ENCODE measurements around the gene TSPAN33.

DNA sequence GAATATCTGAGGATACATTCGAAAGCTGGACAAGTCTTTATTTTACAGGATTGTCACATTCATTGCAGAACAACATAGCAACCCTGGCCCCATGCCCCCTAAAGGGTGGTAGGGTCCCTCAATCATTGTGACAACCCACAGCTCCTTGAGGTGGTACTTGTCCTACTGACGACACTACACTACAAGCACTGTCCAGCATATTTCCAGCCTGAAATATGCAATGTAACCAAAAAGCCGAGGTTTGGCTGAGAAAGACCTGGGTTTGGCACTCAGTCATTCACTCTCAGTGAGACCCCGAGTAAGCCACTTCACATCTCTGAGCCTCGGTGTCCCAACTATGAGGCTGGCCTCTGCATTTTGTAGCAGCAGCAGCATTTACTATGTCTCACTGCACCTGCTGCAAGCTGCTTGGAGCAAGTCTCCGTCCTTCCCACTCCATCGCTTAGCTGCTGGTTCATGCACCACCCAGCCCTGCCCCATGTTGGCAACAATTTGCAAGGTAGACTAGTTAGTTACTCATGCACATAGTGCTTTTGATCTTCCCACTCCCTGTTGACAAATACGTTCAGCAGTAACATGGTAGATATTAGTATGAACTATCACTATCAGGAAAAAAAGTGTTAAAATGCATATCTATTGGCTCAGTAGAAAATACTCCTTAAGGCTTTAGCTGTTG is 46.0 kb upstream of the TSPAN33 start:
- TF ChIP-seq POLR2A (conservative IDR thresholded peaks at IDR 0.05) (no peak), CTCF (IDR thresholded peaks at IDR 0.05 in 2 of 3, conservative IDR thresholded peaks at IDR 0.05 in 1 of 3; ENCODE audit: insufficient read depth in 2 of 3, low read depth in 1 of 3, low read length in 3 of 3) (no peak), GTF2A2 (tag; IDR thresholded peaks at IDR 0.05) (no peak), ZFPM2 (CRISPR knock-in tag; IDR thresholded peaks at IDR 0.05) (no peak)
- TF ChIP-seq, protein P1, sequence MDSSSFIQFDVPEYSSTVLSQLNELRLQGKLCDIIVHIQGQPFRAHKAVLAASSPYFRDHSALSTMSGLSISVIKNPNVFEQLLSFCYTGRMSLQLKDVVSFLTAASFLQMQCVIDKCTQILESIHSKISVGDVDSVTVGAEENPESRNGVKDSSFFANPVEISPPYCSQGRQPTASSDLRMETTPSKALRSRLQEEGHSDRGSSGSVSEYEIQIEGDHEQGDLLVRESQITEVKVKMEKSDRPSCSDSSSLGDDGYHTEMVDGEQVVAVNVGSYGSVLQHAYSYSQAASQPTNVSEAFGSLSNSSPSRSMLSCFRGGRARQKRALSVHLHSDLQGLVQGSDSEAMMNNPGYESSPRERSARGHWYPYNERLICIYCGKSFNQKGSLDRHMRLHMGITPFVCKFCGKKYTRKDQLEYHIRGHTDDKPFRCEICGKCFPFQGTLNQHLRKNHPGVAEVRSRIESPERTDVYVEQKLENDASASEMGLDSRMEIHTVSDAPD (CRISPR knock-in tag; IDR thresholded peaks at IDR 0.05) = no peak

Measured in K562 (cell line).